ENCODE data around the gene OMG.
"Not testable (repeated sequence)": the region's sequence is repeated elsewhere in the genome, so short reads cannot be mapped to it uniquely, and the experiment has no call there.

OMG gene

GRCh38 chr17:31307640-31308039 lies 10.6 kb upstream of the OMG start:
- no peak for DNase-seq

GRCh38 chr17:31299624-31300023 lies 2.6 kb upstream of the OMG start:
- no peak for DNase-seq

- no peak for DNase-seq
Measured at GRCh38 chr17:31296142-31296541, 897 bp downstream of the OMG start.

- DNase-seq: no peak
Measured at GRCh38 chr17:31295489-31295871, 1.6 kb downstream of the OMG start.

GRCh38 chr17:31294820-31295488 lies 2.1 kb downstream of the OMG start:
- no peak for DNase-seq

GRCh38 chr17:31294231-31294630 lies 2.8 kb downstream of the OMG start:
- DNase-seq: no peak

GRCh38 chr17:31293581-31293980 lies 3.5 kb downstream of the OMG start:
- DNase-seq: no peak

GRCh38 chr17:31291820-31292219 lies 5.2 kb downstream of the OMG start:
- no peak for DNase-seq

- no peak for DNase-seq
Measured at GRCh38 chr17:31289790-31290189, 7.2 kb downstream of the OMG start.

- DNase-seq: not testable (repeated sequence)
Measured at GRCh38 chr17:31287932-31288331, 9.1 kb downstream of the OMG start.

- DNase-seq: no peak
Measured at GRCh38 chr17:31286587-31286986, 10.5 kb downstream of the OMG start.

GRCh38 chr17:31283841-31284240 lies 13.2 kb downstream of the OMG start:
- no peak for DNase-seq

GRCh38 chr17:31281061-31281460 lies 16.0 kb downstream of the OMG start:
- DNase-seq: no peak

GRCh38 chr17:31279401-31279800 lies 17.6 kb downstream of the OMG start:
- no peak for DNase-seq

- no peak for DNase-seq
Measured at GRCh38 chr17:31275116-31275515, 21.9 kb downstream of the OMG start.

GRCh38 chr17:31274252-31274651 lies 22.8 kb downstream of the OMG start:
- DNase-seq: no peak

GRCh38 chr17:31273516-31273915 lies 23.5 kb downstream of the OMG start:
- DNase-seq: no peak

- DNase-seq: no peak
Measured at GRCh38 chr17:31272803-31273202, 24.2 kb downstream of the OMG start.

GRCh38 chr17:31272236-31272635 lies 24.8 kb downstream of the OMG start:
- DNase-seq: no peak

- no peak for DNase-seq
Measured at GRCh38 chr17:31269578-31269983, 27.5 kb downstream of the OMG start.

GRCh38 chr17:31269036-31269577 lies 27.9 kb downstream of the OMG start:
- DNase-seq: no peak

GRCh38 chr17:31266042-31266441 lies 31.0 kb downstream of the OMG start:
- DNase-seq: no peak

GRCh38 chr17:31262923-31263322 lies 34.1 kb downstream of the OMG start:
- DNase-seq: not testable (repeated sequence)

GRCh38 chr17:31261601-31262000 lies 35.4 kb downstream of the OMG start:
- no peak for DNase-seq

GRCh38 chr17:31260151-31260550 lies 36.9 kb downstream of the OMG start:
- DNase-seq: no peak

All from cortex of kidney (tissue), 1 donor.